PC-3 (cell line): ENCODE data around the gene SELP. TPM values are rescaled to one million over a fixed set of nuclear protein-coding genes. Genes with fewer than 3 reads are reported as not detected.

Source experiments
- ATAC-seq: fragments of 200-7000 bp; cut with Tn5 transposase; 2 replicates; pipeline ENCODE4 v1.9.1; 2020; ENCODE audit warnings: mild to moderate bottlenecking, moderate library complexity
- BruUV-seq: library from RNA; stranded (reverse); fragments of 400-500 nt; replicated peaks from 2 replicates; lab custom pipeline; 2021; lab: Mats Ljungman, UMichigan
- CTCF ChIA-PET: fragments of 300-600 bp; sonication (Branson Sonifier 250); formaldehyde crosslinking; loops from one replicate; lab custom pipeline; 2022; ENCODE audit warnings: antibody characterized with exemption; lab: Charles Lee
- POLR2A ChIA-PET: fragments of 300-600 bp; sonication (Branson Sonifier 250); formaldehyde crosslinking; loops from one replicate; lab custom pipeline; 2022; ENCODE audit warnings: antibody characterized with exemption; ENCODE audit not compliant: unreplicated experiment; lab: Charles Lee
- DNase-seq: peaks from one replicate; pipeline ENCODE4 v3.0.0-alpha.2; 2015
- H2AFZ ChIP-seq: fragments of 300-600 bp; sonication (generic); 2 replicates; pipeline ENCODE4 v1.6.0; 2016; ENCODE audit warnings: antibody characterized with exemption, low read length
- H3F3A ChIP-seq: fragments of 300-600 bp; sonication (generic); one replicate; pipeline ENCODE4 v1.6.0; 2017; ENCODE audit warnings: antibody characterized with exemption, low read length, control low read depth, mild to moderate bottlenecking; ENCODE audit not compliant: unreplicated experiment
- H3K27ac ChIP-seq: fragments of 300-600 bp; sonication (generic); 2 replicates; pipeline ENCODE4 v1.5.1; 2016; ENCODE audit warnings: mild to moderate bottlenecking, low read length
- H3K27me3 ChIP-seq: fragments of 300-600 bp; sonication (generic); 2 replicates; pipeline ENCODE4 v1.6.1; 2016; ENCODE audit warnings: low read length, mixed read lengths
- H3K36me3 ChIP-seq: fragments of 300-600 bp; sonication (generic); 2 replicates; pipeline ENCODE4 v1.6.1; 2016; ENCODE audit warnings: low read depth, mixed run types, low read length, mixed read lengths
- H3K4me1 ChIP-seq: fragments of 300-600 bp; sonication (generic); 2 replicates; pipeline ENCODE4 v1.5.1; 2016; ENCODE audit warnings: low read length; ENCODE audit not compliant: insufficient read depth
- H3K4me2 ChIP-seq: fragments of 300-600 bp; sonication (generic); 2 replicates; pipeline ENCODE4 v1.6.0; 2016; ENCODE audit warnings: low read length
- H3K4me3 ChIP-seq: fragments of 300-600 bp; sonication (generic); 2 replicates; pipeline ENCODE4 v1.5.1; 2016; ENCODE audit warnings: mild to moderate bottlenecking, low read length, mixed read lengths
- H3K79me2 ChIP-seq: fragments of 300-600 bp; sonication (generic); 2 replicates; pipeline ENCODE4 v1.6.1; 2017; ENCODE audit warnings: low read length, mixed read lengths
- H3K9ac ChIP-seq: fragments of 300-600 bp; sonication (generic); 2 replicates; pipeline ENCODE4 v1.6.0; 2016; ENCODE audit warnings: mild to moderate bottlenecking, low read length
- H3K9me2 ChIP-seq: fragments of 300-600 bp; sonication (generic); replicated peaks from 2 replicates; pipeline ENCODE4 v1.6.1; 2016; ENCODE audit warnings: mixed run types, low read length, mixed read lengths
- H3K9me3 ChIP-seq: fragments of 300-600 bp; sonication (generic); 2 replicates; pipeline ENCODE4 v1.6.1; 2016; ENCODE audit warnings: low read length, mixed read lengths
- H4K20me1 ChIP-seq: fragments of 300-600 bp; sonication (generic); 2 replicates; pipeline ENCODE4 v1.6.1; 2016; ENCODE audit warnings: low read length, mixed read lengths
- EZH2 ChIP-seq: fragments of 300-600 bp; sonication (generic); IDR thresholded peaks from one replicate; pipeline ENCODE4 v1.6.1; 2017; ENCODE audit warnings: antibody characterized with exemption, mild to moderate bottlenecking, low read length; ENCODE audit not compliant: unreplicated experiment
- EZH2phosphoT487 ChIP-seq: fragments of 300-600 bp; sonication (generic); IDR thresholded peaks from 2 replicates; pipeline ENCODE4 v1.6.1; 2018; ENCODE audit warnings: mild to moderate bottlenecking, antibody characterized with exemption, low read length, borderline replicate concordance
- intact Hi-C: fragments of 100-400 bp; cut with micrococcal nuclease; formaldehyde crosslinking; loops from 2 replicates; pipeline ENCODE4 v1.9.0; 2023
- total RNA-seq: library from RNA; depleted of rRNA; stranded (reverse); fragments of >200 nt; gene quantifications from 2 replicates; pipeline ENCODE4 v1.2.3, GENCODE V29; 2014
- TF ChIP-seq, protein P1 (sequence below): fragments of 300-600 bp; sonication (generic); conservative IDR thresholded peaks from 2 replicates; pipeline ENCODE4 v1.5.1; 2017; ENCODE audit warnings: antibody characterized with exemption, low read depth, mild to moderate bottlenecking, low read length

The SELP gene
- total RNA-seq, 1 experiment from 2014 or later: not detected

GRCh38 chr1:169563019-169563615, 66.8 kb downstream of the SELP start:
- H3K36me3 ChIP-seq: no peaks in the 10 kb centered on the region
- H2AFZ ChIP-seq: no peak overlapping the region
- H3F3A ChIP-seq: no peaks in the 10 kb centered on the region
- H3K79me2 ChIP-seq: no peaks in the 10 kb centered on the region
- POLR2A ChIA-PET: no interaction called here
- DNase-seq: no peak
- H3K9me2 ChIP-seq: no peaks in the 10 kb centered on the region
- CTCF ChIA-PET: no interaction called here
- no TSS peak for BruUV-seq
- H3K4me1 ChIP-seq: peaks cover 19% of the 10 kb centered on the region
- ATAC-seq: no peak
- no peak overlapping the region for H3K4me2 ChIP-seq
- H3K9ac ChIP-seq: no peak overlapping the region
- 0 out of 2 replicates have a peak, but pooled peaks cover 8% of the 10 kb centered on the region for H3K27me3 ChIP-seq
- H3K9me3 ChIP-seq: no peaks in the 10 kb centered on the region; the same call in 1 of the 2 replicates
- H3K27ac ChIP-seq: no peak overlapping the region
- no peaks in the 10 kb centered on the region for H4K20me1 ChIP-seq
- H3K4me3 ChIP-seq: no peak overlapping the region
- TF ChIP-seq, protein P1, sequence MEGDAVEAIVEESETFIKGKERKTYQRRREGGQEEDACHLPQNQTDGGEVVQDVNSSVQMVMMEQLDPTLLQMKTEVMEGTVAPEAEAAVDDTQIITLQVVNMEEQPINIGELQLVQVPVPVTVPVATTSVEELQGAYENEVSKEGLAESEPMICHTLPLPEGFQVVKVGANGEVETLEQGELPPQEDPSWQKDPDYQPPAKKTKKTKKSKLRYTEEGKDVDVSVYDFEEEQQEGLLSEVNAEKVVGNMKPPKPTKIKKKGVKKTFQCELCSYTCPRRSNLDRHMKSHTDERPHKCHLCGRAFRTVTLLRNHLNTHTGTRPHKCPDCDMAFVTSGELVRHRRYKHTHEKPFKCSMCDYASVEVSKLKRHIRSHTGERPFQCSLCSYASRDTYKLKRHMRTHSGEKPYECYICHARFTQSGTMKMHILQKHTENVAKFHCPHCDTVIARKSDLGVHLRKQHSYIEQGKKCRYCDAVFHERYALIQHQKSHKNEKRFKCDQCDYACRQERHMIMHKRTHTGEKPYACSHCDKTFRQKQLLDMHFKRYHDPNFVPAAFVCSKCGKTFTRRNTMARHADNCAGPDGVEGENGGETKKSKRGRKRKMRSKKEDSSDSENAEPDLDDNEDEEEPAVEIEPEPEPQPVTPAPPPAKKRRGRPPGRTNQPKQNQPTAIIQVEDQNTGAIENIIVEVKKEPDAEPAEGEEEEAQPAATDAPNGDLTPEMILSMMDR: no peak
- TF ChIP-seq EZH2 (no peak), EZH2phosphoT487 (no peak)
- intact Hi-C loops: no loop called here

DNA sequence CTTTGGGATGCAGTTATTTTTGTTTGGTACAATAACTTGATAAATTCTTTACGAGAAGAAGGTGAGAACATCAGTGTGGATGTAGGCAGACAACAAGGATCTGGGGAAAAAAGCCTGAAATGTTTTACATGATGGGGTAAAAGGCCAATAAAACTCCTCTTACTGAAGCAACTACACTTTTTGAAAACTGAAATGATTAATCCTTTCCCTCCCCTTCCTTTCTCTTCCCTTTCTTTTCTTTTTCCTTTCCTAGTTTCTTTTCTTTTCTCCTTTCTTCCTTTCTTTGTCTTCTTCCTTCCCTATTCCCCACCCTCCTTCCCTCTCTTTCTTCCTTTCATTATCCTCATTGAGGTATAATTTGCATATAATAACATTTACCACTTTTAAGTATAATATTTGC, 68.2 kb downstream of the SELP start:
- Histone ChIP-seq H3K27ac (no peak overlapping the region), H3K9me2 (no peaks in the 10 kb centered on the region), H3F3A (no peaks in the 10 kb centered on the region), H3K4me1 (peaks cover 18% of the 10 kb centered on the region), H2AFZ (no peak overlapping the region), H3K36me3 (no peaks in the 10 kb centered on the region), H3K79me2 (no peaks in the 10 kb centered on the region), H3K9ac (no peak overlapping the region), H3K9me3 (no peaks in the 10 kb centered on the region; the same call in 1 of the 2 replicates), H4K20me1 (no peaks in the 10 kb centered on the region), H3K4me2 (no peak overlapping the region), H3K27me3 (0 out of 2 replicates have a peak, but pooled peaks cover 8% of the 10 kb centered on the region), H3K4me3 (no peak overlapping the region)
- TF ChIP-seq EZH2phosphoT487 (no peak), EZH2 (no peak)
- TF ChIP-seq, protein P1: no peak
- intact Hi-C loops: no loop called here
- no TSS peak for BruUV-seq
- ChIA-PET POLR2A (no interaction called here), CTCF (no interaction called here)
- ATAC-seq: no peak
- no peak for DNase-seq

DNA sequence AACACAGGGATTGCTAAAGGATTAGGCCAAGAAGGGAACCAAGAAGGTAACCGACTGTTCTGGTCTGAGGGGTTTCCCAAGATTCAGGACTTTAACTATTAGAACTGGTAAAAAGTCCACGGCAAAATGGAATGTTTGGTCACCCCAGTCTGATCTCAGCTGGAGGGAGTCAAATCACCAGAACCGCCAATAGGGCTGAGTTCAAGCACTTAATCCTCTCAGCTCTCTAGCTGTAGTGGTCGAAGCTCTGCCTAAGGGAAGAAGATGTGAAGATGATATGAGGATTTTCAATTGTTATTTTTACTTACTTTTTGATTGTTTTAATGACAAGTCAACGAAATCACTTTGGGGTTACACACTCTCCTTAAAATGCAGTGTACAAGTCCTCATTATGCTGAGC, 72.8 kb downstream of the SELP start:
- H3K79me2 ChIP-seq: no peaks in the 10 kb centered on the region
- no peak overlapping the region for H3K9ac ChIP-seq
- no peak for ATAC-seq
- no peak for TF ChIP-seq EZH2phosphoT487
- no peak for TF ChIP-seq EZH2
- TF ChIP-seq, protein P1: no peak
- H3K4me2 ChIP-seq: no peak overlapping the region
- no peak for DNase-seq
- H2AFZ ChIP-seq: no peak overlapping the region
- no peak overlapping the region for H3K27ac ChIP-seq
- ChIA-PET POLR2A (no interaction called here), CTCF (no interaction called here)
- no peaks in the 10 kb centered on the region for H3K36me3 ChIP-seq
- H3K27me3 ChIP-seq: peaks cover 8% of the 10 kb centered on the region; the same call in 1 of the 2 replicates
- no peaks in the 10 kb centered on the region for H3K9me3 ChIP-seq
- intact Hi-C loops: no loop called here
- H3K4me1 ChIP-seq: no peaks in the 10 kb centered on the region
- H4K20me1 ChIP-seq: no peaks in the 10 kb centered on the region
- H3K4me3 ChIP-seq: no peak overlapping the region
- no TSS peak for BruUV-seq
- H3K9me2 ChIP-seq: no peaks in the 10 kb centered on the region
- no peaks in the 10 kb centered on the region for H3F3A ChIP-seq
